Nephron (organoid): ENCODE data around the gene PWP1.

Experiments used
- H3K27ac Mint-ChIP-seq, 3 experiments: 2 replicates each; pipeline ENCODE4 v1.8.0; 2020; ENCODE audit warnings: mixed read lengths in 3 of 3, mild to moderate bottlenecking in 2 of 3, moderate library complexity in 1 of 3
- H3K27me3 Mint-ChIP-seq: 2 replicates; pipeline ENCODE4 v1.8.0; 2021; ENCODE audit warnings: low read depth, mild to moderate bottlenecking, moderate library complexity, mixed read lengths
- H3K36me3 Mint-ChIP-seq: 2 replicates; pipeline ENCODE4 v1.8.0; 2020; ENCODE audit warnings: low read depth, mixed read lengths
- H3K4me1 Mint-ChIP-seq: 2 replicates; pipeline ENCODE4 v1.8.0; 2020; ENCODE audit warnings: mixed read lengths
- H3K4me3 Mint-ChIP-seq, 3 experiments: 2 replicates each; pipeline ENCODE4 v1.8.0; 2020; ENCODE audit warnings: mild to moderate bottlenecking in 3 of 3, mixed read lengths in 3 of 3, moderate library complexity in 2 of 3
- H3K9me3 Mint-ChIP-seq: 2 replicates; pipeline ENCODE4 v1.8.0; 2020; ENCODE audit warnings: mixed read lengths
- CTCF ChIP-seq, 3 experiments: fragments of 200-600 bp; sonication (generic); IDR thresholded peaks; one replicate each; pipeline ENCODE4 v1.5.0; 2021; ENCODE audit warnings: antibody characterized with exemption in 3 of 3; ENCODE audit not compliant: unreplicated experiment in 3 of 3

Gene PWP1

DNA sequence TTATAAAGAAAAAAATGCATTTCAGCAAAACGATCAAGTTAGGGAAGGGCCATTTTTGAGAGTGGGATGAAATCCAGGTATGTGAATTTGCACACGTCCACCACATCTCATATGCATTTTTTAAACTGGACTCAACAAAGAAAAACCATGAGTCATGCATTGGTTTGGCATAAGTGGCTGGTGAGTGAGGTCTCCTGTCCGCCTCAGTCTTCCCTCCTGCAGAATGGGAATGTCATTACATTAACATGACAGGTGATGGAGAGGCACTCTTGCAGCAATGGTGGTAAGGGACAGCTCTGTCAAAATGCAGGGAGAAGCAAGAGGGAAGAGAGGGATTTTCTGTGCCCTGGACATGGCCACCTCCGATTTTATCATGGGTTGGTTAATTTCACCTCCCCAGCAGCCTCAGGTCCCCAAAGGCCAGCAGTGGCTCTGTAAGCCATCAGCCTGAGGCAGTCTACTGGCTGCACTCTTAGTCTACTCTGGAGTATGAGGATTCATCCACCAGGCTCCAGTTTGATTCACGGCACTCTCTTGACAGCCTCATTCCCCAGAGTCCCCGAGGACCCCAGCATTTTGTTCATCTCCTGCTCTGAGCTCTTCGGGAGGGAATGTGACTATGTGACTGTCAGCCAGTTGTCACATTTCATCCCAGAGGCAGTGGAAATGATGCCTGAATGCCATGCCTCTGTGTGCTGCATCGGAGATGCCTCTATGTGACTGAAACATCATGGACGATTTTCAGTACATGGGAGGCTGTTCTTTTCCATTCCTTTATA lies 17.1 kb upstream of the PWP1 start:
- no peaks in the 10 kb centered on the region for H3K4me1 Mint-ChIP-seq
- H3K4me3 Mint-ChIP-seq, result no peak overlapping the region
- no peak for TF ChIP-seq CTCF (IDR thresholded peaks at IDR 0.05; ENCODE audit: unreplicated experiment in 3 of 3)
- no peaks in the 10 kb centered on the region for H3K36me3 Mint-ChIP-seq
- H3K9me3 Mint-ChIP-seq, result no peaks in the 10 kb centered on the region
- no peak overlapping the region for H3K27ac Mint-ChIP-seq
- H3K27me3 Mint-ChIP-seq, result peaks cover 19% of the 10 kb centered on the region

DNA sequence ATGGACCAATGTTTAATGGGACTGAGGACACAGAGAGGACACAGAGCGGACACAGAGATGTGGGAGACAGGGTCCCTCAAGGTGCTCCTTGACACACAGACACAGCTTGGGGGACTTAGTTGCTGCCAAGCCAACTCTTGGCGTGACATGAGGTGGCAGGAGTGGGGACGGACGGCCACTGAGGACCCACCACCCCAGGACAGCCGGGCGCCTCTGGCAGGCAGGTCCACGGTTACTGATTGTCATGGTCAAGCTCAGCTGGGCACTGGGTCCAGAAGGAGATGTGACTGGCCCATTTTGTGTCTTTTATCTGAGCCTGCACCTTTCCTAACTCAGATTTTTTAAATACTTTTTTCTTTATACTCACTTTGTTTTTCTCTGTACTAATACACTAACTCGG lies 15.7 kb upstream of the PWP1 start:
- Mint-ChIP-seq H3K27ac (no peak overlapping the region), H3K9me3 (no peaks in the 10 kb centered on the region), H3K4me3 (no peak overlapping the region), H3K4me1 (no peaks in the 10 kb centered on the region), H3K27me3 (peaks cover 17% of the 10 kb centered on the region), H3K36me3 (no peaks in the 10 kb centered on the region)
- TF ChIP-seq CTCF (IDR thresholded peaks at IDR 0.05; ENCODE audit: unreplicated experiment in 3 of 3), result no peak

DNA sequence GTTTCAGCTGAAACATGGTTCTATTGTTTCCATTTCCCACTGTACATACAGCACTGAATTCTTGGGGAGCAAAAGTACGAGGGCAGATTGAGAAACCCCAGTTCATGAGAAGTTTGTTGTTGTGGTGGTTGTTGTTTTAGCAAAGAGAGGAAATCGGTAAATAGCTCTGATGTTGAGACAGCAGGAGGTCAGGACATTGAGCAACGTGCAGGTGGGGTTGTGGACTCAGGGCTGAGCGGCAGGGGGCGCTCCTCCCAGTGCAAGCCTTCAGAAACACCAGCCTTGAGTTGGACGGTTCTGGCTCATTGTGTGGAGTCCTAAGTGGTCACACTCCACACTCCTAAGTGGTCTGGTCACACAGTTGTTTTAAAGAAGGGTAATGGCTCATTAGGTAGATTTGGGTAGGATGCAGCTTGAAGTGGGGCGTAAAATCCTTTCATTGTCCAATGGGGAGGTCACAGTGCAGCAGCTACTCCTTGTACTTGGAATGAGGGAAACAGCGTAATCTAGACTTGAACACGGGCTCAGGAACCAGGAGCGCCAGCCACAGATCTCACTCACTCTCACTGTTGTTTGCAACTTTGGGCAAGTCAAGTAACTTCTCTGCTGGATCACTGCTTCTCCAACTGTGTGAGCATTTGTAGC lies 14.5 kb upstream of the PWP1 start:
- peak; percentile 25 to 43 (median 26) for TF ChIP-seq CTCF (IDR thresholded peaks at IDR 0.05; ENCODE audit: unreplicated experiment in 3 of 3)
- no peaks in the 10 kb centered on the region for H3K4me1 Mint-ChIP-seq
- H3K27ac Mint-ChIP-seq, result no peak overlapping the region
- H3K4me3 Mint-ChIP-seq, result no peak overlapping the region
- no peaks in the 10 kb centered on the region for H3K9me3 Mint-ChIP-seq
- peaks cover 15% of the 10 kb centered on the region for H3K27me3 Mint-ChIP-seq
- no peaks in the 10 kb centered on the region for H3K36me3 Mint-ChIP-seq

- Mint-ChIP-seq H3K27ac (no peak overlapping the region), H3K4me3 (no peak overlapping the region), H3K36me3 (no peaks in the 10 kb centered on the region), H3K27me3 (peaks cover 27% of the 10 kb centered on the region), H3K9me3 (no peaks in the 10 kb centered on the region), H3K4me1 (peaks cover 9% of the 10 kb centered on the region)
- no peak for TF ChIP-seq CTCF (IDR thresholded peaks at IDR 0.05; ENCODE audit: unreplicated experiment in 3 of 3)
Observed at GRCh38 chr12:107677671-107678070, 7.9 kb upstream of the PWP1 start.

GRCh38 chr12:107679336-107679735 lies 6.3 kb upstream of the PWP1 start:
- no peaks in the 10 kb centered on the region for H3K36me3 Mint-ChIP-seq
- no peak for TF ChIP-seq CTCF (IDR thresholded peaks at IDR 0.05; ENCODE audit: unreplicated experiment in 3 of 3)
- H3K4me1 Mint-ChIP-seq, result peaks cover 9% of the 10 kb centered on the region
- no peaks in the 10 kb centered on the region for H3K9me3 Mint-ChIP-seq
- no peak overlapping the region for H3K27ac Mint-ChIP-seq
- H3K4me3 Mint-ChIP-seq, result no peak overlapping the region
- peaks cover 29% of the 10 kb centered on the region for H3K27me3 Mint-ChIP-seq

GRCh38 chr12:107681455-107681835 lies 4.2 kb upstream of the PWP1 start:
- no peak for TF ChIP-seq CTCF (IDR thresholded peaks at IDR 0.05; ENCODE audit: unreplicated experiment in 3 of 3)
- Mint-ChIP-seq H3K4me1 (peaks cover 27% of the 10 kb centered on the region), H3K27ac (no peak overlapping the region), H3K27me3 (peaks cover 29% of the 10 kb centered on the region), H3K4me3 (no peak overlapping the region), H3K36me3 (peaks cover 3% of the 10 kb centered on the region), H3K9me3 (no peaks in the 10 kb centered on the region)
